Keratinocyte (primary cell): ENCODE measurements around the gene SUSD6.

Experiments used
- CTCF ChIP-seq, 3 experiments: IDR thresholded peaks in 1 of 3; conservative IDR thresholded peaks in 1 of 3; optimal IDR thresholded peaks in 1 of 3; 2 replicates in 2 of 3; 3 replicates in 1 of 3; pipeline versions ENCODE3 to v1.5.1; 2011; ENCODE audit warnings: low read length in 3 of 3, mild to moderate bottlenecking in 3 of 3, moderate library complexity in 2 of 3, control low read depth in 1 of 3, inconsistent platforms in 1 of 3; ENCODE audit not compliant: insufficient read depth in 2 of 3; ENCODE audit errors: extremely low read depth in 1 of 3
- EZH2 ChIP-seq: IDR thresholded peaks from one replicate; pipeline ENCODE4 v1.6.1; 2012; ENCODE audit warnings: inconsistent platforms, mild to moderate bottlenecking, low read length, moderate library complexity

GRCh38 chr14:69561893-69562292 lies 49.5 kb upstream of the SUSD6 start:
- no peak for TF ChIP-seq CTCF (optimal IDR thresholded peaks at IDR 0.05 in 1 of 3, IDR thresholded peaks at IDR 0.05 in 1 of 3, conservative IDR thresholded peaks at IDR 0.05 in 1 of 3; ENCODE audit: extremely low read depth in 1 of 3, insufficient read depth in 2 of 3, low read length in 3 of 3)
- TF ChIP-seq EZH2, result no peak
